ENCODE data around the gene KCNC4.

Gene KCNC4

DNA sequence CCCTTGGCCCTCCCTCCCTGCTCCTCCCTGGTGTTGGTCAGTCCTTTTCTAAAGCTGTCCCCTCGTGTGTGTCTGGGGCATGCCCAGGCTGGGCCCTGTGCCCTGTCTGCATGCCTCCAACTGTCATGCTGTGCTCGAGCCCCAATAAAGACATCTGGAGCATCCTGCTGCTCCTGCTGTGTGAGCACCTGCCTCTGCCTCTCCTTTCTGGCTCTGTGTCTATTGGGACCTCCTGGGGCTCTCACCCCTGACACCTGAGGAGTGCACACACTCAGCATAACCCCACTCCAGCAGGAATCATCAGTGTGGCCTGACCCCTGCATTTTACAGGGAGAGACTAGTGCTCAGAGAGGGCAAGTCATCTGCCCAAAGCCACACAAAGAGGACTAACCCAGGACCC, 23.7 kb downstream of the KCNC4 start:
- DNase-seq (ENCODE audit: low read depth in 1 of 2, low spot score in 1 of 2), result no peak
- no peak overlapping the region for H3K27ac ChIP-seq (replicated peaks)

DNA sequence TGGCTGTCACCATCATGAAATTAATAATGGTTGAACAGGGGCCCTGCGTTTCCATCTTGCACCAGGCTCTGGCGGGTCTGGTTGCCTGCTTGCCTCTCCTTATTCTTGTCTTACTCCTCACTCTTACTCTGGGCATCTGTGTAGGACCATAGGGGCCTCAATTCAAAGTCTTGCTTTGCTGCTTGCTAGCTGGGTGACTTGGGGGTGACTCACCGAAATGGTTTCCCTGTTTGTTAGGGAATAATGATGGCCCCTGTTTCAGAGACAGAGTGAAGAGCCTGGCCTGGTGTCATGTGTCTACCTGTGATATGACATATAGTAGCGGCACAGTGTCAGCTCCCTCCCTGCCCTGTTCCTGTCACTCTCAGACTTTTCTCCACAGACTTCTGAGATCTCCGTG, 24.6 kb downstream of the KCNC4 start:
- no peak for TF ChIP-seq POLR2AphosphoS5 (IDR thresholded peaks at IDR 0.05; ENCODE audit: low read depth)
- TF ChIP-seq GABPA (IDR thresholded peaks at IDR 0.05; ENCODE audit: low read depth), result no peak
- TF ChIP-seq, protein P1, sequence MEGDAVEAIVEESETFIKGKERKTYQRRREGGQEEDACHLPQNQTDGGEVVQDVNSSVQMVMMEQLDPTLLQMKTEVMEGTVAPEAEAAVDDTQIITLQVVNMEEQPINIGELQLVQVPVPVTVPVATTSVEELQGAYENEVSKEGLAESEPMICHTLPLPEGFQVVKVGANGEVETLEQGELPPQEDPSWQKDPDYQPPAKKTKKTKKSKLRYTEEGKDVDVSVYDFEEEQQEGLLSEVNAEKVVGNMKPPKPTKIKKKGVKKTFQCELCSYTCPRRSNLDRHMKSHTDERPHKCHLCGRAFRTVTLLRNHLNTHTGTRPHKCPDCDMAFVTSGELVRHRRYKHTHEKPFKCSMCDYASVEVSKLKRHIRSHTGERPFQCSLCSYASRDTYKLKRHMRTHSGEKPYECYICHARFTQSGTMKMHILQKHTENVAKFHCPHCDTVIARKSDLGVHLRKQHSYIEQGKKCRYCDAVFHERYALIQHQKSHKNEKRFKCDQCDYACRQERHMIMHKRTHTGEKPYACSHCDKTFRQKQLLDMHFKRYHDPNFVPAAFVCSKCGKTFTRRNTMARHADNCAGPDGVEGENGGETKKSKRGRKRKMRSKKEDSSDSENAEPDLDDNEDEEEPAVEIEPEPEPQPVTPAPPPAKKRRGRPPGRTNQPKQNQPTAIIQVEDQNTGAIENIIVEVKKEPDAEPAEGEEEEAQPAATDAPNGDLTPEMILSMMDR (IDR thresholded peaks at IDR 0.05; ENCODE audit: insufficient read depth, low read length), result no peak
- TF ChIP-seq SPI1 (IDR thresholded peaks at IDR 0.05; ENCODE audit: borderline replicate concordance, low read depth), result no peak
- TF ChIP-seq, protein P2, sequence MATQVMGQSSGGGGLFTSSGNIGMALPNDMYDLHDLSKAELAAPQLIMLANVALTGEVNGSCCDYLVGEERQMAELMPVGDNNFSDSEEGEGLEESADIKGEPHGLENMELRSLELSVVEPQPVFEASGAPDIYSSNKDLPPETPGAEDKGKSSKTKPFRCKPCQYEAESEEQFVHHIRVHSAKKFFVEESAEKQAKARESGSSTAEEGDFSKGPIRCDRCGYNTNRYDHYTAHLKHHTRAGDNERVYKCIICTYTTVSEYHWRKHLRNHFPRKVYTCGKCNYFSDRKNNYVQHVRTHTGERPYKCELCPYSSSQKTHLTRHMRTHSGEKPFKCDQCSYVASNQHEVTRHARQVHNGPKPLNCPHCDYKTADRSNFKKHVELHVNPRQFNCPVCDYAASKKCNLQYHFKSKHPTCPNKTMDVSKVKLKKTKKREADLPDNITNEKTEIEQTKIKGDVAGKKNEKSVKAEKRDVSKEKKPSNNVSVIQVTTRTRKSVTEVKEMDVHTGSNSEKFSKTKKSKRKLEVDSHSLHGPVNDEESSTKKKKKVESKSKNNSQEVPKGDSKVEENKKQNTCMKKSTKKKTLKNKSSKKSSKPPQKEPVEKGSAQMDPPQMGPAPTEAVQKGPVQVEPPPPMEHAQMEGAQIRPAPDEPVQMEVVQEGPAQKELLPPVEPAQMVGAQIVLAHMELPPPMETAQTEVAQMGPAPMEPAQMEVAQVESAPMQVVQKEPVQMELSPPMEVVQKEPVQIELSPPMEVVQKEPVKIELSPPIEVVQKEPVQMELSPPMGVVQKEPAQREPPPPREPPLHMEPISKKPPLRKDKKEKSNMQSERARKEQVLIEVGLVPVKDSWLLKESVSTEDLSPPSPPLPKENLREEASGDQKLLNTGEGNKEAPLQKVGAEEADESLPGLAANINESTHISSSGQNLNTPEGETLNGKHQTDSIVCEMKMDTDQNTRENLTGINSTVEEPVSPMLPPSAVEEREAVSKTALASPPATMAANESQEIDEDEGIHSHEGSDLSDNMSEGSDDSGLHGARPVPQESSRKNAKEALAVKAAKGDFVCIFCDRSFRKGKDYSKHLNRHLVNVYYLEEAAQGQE (IDR thresholded peaks at IDR 0.05; ENCODE audit: insufficient replicate concordance, low read depth), result no peak
- DNase-seq (ENCODE audit: low read depth in 1 of 2, low spot score in 1 of 2), result no peak
- Histone ChIP-seq H3K27ac (replicated peaks) (no peak overlapping the region), H3K4me3 (replicated peaks; ENCODE audit: insufficient read depth, low read length) (no peak overlapping the region), H3K27me3 (ENCODE audit: insufficient read depth, poor library complexity, severe bottlenecking) (no peaks in the 10 kb centered on the region)

More for the DNA sequence above, 23.7 kb downstream of the KCNC4 start:
- Histone ChIP-seq H3K27me3 (ENCODE audit: insufficient read depth, poor library complexity, severe bottlenecking) (no peaks in the 10 kb centered on the region), H3K4me3 (replicated peaks; ENCODE audit: insufficient read depth, low read length) (no peak overlapping the region)
- TF ChIP-seq, protein P1 (IDR thresholded peaks at IDR 0.05; ENCODE audit: insufficient read depth, low read length), result no peak
- TF ChIP-seq, protein P2 (IDR thresholded peaks at IDR 0.05; ENCODE audit: insufficient replicate concordance, low read depth), result no peak
- no peak for TF ChIP-seq SPI1 (IDR thresholded peaks at IDR 0.05; ENCODE audit: borderline replicate concordance, low read depth)

DNA sequence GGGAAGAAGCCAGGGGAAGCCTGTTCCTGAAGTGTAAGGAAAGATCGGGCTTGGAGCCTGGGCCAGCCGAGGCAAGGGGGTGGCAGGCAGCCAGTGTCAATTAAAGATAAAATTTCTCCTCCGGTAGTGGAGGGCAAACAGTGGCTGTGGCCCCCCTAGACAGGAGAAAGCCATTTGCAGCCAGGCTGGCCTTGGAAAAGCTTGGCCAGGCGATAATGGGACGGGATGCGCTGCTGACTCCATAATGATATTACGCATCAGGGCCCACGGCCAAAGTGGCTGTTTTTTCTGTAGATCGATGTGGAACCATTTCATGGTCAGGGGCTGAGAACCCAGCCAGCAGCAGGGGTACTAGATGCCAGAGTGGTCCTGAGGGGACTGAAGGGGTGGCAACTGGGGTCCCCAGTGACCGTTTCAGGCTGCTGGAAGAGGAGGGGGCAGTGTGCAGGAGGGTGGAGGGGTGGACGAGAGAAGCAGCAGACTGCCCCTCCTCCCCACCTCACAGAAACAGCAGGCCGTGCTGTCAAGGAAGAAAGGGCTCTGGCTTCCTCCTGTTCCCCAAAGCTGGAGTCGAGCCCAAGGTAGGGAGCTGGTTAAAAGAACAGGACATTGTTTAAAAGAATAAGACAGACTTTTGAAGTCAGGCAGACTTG, 25.2 kb downstream of the KCNC4 start:
- Histone ChIP-seq H3K27ac (replicated peaks) (0 out of 2 replicates have a peak overlapping the region, but pooled peaks have one; percentile 8), H3K27me3 (ENCODE audit: insufficient read depth, poor library complexity, severe bottlenecking) (no peaks in the 10 kb centered on the region), H3K4me3 (replicated peaks; ENCODE audit: insufficient read depth, low read length) (no peak overlapping the region)
- no peak for TF ChIP-seq POLR2AphosphoS5 (IDR thresholded peaks at IDR 0.05; ENCODE audit: low read depth)
- no peak for DNase-seq (ENCODE audit: low read depth in 1 of 2, low spot score in 1 of 2)

DNA sequence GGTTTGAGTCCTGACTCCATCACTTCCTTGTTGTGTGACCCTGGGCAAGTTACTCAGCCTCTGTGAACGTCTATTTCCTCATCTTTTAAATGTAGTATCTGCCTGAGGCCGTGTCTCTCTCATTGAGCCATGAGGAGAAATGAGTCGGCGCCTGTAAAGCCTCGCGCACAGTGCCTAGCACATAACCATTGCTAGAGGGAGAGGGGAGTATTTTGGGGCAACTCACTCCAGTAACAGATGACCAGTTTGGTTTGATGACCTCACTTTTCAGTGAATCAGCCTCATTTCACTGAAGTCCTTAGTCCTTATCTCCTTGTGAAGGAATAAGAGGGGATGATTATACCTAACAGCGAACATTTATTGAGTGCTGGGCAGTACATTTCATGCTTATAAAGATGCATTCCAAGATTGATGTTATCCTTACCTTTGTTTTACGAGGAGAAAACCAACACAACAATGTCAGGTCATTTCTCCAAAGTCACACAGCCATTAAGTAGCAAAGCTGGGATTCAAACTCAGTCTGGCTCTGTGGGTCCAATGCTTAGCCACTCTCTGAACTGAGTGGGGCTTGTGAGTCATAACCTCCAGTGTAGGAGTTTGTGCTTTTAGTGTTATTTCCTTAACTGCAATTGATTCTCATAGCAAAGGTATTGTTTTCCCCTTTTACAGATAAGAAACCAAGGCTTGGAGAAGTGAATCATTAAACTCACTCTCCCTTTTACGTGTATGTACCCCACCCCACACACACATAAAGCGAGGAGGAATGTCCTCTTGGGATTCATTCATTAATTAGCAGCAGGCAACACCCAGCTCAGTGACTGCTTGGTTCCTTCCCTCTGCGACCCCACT, 25.9 kb downstream of the KCNC4 start:
- H3K27me3 ChIP-seq (ENCODE audit: insufficient read depth, poor library complexity, severe bottlenecking), result no peaks in the 10 kb centered on the region
- peak in 1 of 2 experiments; percentile 72 for DNase-seq (ENCODE audit: low read depth in 1 of 2, low spot score in 1 of 2)
- 0 out of 2 replicates have a peak overlapping the region, but pooled peaks have one; percentile 8 for H3K27ac ChIP-seq (replicated peaks)
- H3K4me3 ChIP-seq (replicated peaks; ENCODE audit: insufficient read depth, low read length), result no peak overlapping the region
- TF ChIP-seq SPI1 (IDR thresholded peaks at IDR 0.05; ENCODE audit: borderline replicate concordance, low read depth), result peak; percentile 47; the same call in 1 of the 2 replicates
- TF ChIP-seq, protein P1 (IDR thresholded peaks at IDR 0.05; ENCODE audit: insufficient read depth, low read length), result no peak
